Kidney (tissue), 14 donors: Measurements from ENCODE around the gene GAL3ST1. TPM values are rescaled to one million over a fixed set of nuclear protein-coding genes. Genes with fewer than 3 reads are reported as not detected.
A peak's percentile ranks its signal among the peaks of the same experiment; 100 is the strongest.

ENCODE experiments used
- DNase-seq, 5 donors: peaks; one replicate each; pipeline ENCODE4 v3.0.0-alpha.2; 2013 to 2020
- FAIRE-seq: peaks from 2 replicates; lab custom pipeline; 2012; peaks lifted over from hg19 to GRCh38; lab: Jason Lieb, UNC
- H3K27ac ChIP-seq, 2 donors: one replicate each; pipeline ENCODE4 v1.7.0; 2013; ENCODE audit warnings: low read depth in 2 of 2, low read length in 2 of 2, inconsistent platforms in 1 of 2
- H3K27me3 ChIP-seq: one replicate; pipeline ENCODE4 v1.7.1; 2013; ENCODE audit warnings: low read length, inconsistent platforms; ENCODE audit not compliant: control insufficient read depth, insufficient read depth
- H3K36me3 ChIP-seq, 3 donors: one replicate each; pipeline versions ENCODE4 v1.7.0 to v1.7.1; 2013; ENCODE audit warnings: low read length in 3 of 3, control low read depth in 1 of 3, inconsistent platforms in 1 of 3; ENCODE audit not compliant: insufficient read depth in 3 of 3, control insufficient read depth in 2 of 3
- H3K4me1 ChIP-seq, 3 donors: one replicate each; pipeline versions ENCODE4 v1.7.0 to v1.7.1; 2013; ENCODE audit warnings: low read length in 3 of 3, inconsistent platforms in 1 of 3, low read depth in 1 of 3; ENCODE audit not compliant: control insufficient read depth in 2 of 3, insufficient read depth in 2 of 3
- H3K4me3 ChIP-seq, 3 donors: one replicate each; pipeline versions ENCODE4 v1.7.0 to v1.8.1; 2013; ENCODE audit warnings: low read length in 3 of 3, control low read depth in 1 of 3, inconsistent platforms in 1 of 3
- H3K9ac ChIP-seq, 3 donors: one replicate each; pipeline versions ENCODE4 v1.7.0 to v1.7.1; 2013; ENCODE audit warnings: low read length in 3 of 3, control low read depth in 1 of 3, inconsistent platforms in 1 of 3
- H3K9me3 ChIP-seq, 3 donors: one replicate each; pipeline versions ENCODE4 v1.7.0 to v1.7.1; 2013; ENCODE audit warnings: low read length in 3 of 3, control low read depth in 1 of 3, inconsistent platforms in 1 of 3; ENCODE audit not compliant: control insufficient read depth in 2 of 3, insufficient read depth in 1 of 3
- intact Hi-C: fragments of 100-400 bp; cut with DNase I; formaldehyde crosslinking; loops from one replicate; pipeline ENCODE4 v1.11.1; 2022
- polyA plus RNA-seq: library from polyadenylated mRNA; stranded (reverse); fragments of 350-450 nt; fragmentation: Illumina TruSeq; extraction: RNeasy Lipid Tissue Mini Kit (QIAGEN cat#74804); gene quantifications from one replicate; pipeline ENCODE4 v1.2.3, GENCODE V29; 2014; ENCODE audit warnings: low read depth, low replicate concordance; ENCODE audit not compliant: insufficient read depth
- total RNA-seq: library from RNA; stranded (reverse); fragmentation: NEBNext Ultra II Directional; extraction: Animal tissue kit (Norgen Biotek cat#: 25700); gene quantifications from one replicate; pipeline ENCODE4 v1.2.1, GENCODE V29; 2021
- TF ChIP-seq, protein P1 (sequence below): IDR thresholded peaks from 3 replicates; pipeline ENCODE4 v1.5.1; 2012; ENCODE audit warnings: mild to moderate bottlenecking, moderate library complexity, borderline replicate concordance; ENCODE audit not compliant: insufficient read depth; ENCODE audit errors: extremely low read depth
- donor health status: control.
- donor health status: control.
- donor health status: control.
- donor health status: control.
- donor health status: control.
- donor health status: DM: yes; HTN: yes; CAD: no.
- donor health status: Normal renal cell carcinoma (clear cell type).

Gene GAL3ST1
- total and polyA plus RNA-seq, 2 donors from 2014 or later: 16.1 to 34.3 TPM

DNA sequence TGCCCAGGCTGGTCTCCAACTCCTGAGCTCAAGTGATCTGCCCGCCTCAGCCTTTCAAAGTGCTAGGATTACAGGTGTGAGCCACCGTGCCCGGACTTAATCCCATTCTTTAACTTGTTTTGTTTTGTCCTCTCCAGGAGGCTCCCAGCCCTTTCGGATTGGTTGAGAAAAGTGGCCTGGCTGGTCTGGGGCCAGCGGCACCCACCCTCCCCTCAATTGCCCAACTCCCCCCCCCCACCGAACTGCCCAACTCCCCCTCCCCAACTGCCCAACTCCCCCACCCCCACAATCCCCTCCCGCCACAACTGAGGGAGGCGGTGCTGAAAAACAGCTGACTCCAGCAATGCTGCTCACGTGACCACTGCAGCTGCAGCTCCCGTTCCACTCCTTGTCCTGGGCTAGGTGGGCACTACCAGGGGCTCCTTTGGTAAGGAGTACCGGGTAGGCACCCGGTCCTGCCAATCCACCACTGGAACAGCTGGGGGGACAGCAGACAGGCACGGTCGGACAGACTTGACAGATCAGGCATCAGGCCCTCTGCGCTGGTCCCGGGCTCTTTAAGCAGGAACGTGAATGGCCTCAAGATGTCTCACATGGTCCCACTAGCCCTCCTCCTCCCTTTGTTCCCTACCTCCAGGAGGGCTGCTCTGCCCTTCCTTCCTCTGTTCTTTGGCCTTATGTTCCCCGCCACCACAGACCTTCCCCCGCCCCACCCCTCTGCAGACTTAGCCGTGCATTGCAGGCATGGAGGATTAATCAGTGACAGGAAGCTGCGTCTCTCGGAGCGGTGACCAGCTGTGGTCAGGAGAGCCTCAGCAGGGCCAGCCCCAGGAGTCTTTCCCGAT is 32.2 kb upstream of the GAL3ST1 start, which contains the start of gene TCN2:
Gene TCN2, plus strand, starts transcription at position 720 of the 845 bp plus-strand sequence. CDS start 158 bp downstream, outside the sequence.
- peak within 1 kb of the TSS; percentile 70 to 75 (median 73) for H3K9ac ChIP-seq
- no peaks in the 10 kb centered on the region for H3K9me3 ChIP-seq
- H3K36me3 ChIP-seq: peaks cover 0 to 5% (median 0%) of the 10 kb centered on the region in 3 donors
- FAIRE-seq: no peak
- H3K4me1 ChIP-seq: peaks cover 3 to 23% (median 11%) of the 10 kb centered on the region in 3 donors
- no peaks in the 10 kb centered on the region for H3K27me3 ChIP-seq
- intact Hi-C loops: no loop called here
- DNase-seq: peak; percentile 91 to 94 (median 92)
- peak within 1 kb of the TSS; percentile 74 to 94 (median 80) for H3K4me3 ChIP-seq
- TF ChIP-seq, protein P1, sequence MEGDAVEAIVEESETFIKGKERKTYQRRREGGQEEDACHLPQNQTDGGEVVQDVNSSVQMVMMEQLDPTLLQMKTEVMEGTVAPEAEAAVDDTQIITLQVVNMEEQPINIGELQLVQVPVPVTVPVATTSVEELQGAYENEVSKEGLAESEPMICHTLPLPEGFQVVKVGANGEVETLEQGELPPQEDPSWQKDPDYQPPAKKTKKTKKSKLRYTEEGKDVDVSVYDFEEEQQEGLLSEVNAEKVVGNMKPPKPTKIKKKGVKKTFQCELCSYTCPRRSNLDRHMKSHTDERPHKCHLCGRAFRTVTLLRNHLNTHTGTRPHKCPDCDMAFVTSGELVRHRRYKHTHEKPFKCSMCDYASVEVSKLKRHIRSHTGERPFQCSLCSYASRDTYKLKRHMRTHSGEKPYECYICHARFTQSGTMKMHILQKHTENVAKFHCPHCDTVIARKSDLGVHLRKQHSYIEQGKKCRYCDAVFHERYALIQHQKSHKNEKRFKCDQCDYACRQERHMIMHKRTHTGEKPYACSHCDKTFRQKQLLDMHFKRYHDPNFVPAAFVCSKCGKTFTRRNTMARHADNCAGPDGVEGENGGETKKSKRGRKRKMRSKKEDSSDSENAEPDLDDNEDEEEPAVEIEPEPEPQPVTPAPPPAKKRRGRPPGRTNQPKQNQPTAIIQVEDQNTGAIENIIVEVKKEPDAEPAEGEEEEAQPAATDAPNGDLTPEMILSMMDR: no peak
- H3K27ac ChIP-seq: peak within 1 kb of the TSS; percentile 84 to 88

DNA sequence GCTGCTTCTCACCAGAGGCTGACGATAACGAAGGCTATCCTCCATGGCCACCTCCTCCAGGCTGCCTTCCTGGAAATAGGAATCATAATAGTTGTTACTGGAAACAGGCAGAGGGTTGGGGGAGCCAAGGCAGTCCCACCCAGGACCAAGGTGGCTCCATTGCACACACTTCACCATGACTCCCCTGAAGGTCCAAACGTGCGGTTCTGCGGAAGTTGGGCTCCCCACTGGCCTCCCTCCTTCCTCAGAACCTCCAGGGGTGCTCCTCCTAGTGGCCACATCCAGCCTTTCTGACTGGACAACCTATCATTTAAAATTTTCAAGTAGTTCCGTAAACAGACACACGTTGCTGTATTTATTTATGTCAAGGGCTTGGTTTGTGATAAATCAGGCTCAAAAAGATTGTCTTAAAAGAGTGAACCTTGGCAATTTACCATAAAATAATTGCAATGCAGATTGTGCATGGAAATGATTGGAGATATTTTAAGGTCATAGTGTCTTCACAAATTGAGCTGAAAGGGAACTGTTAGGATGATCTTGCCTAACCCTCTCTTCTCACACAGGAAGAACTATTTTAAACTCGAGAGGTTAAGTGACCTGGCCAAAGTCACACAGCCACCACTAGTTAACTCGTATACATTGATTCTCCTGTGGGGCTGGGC is 31.1 kb upstream of the GAL3ST1 start:
- peak overlapping the region in 1 of 3 donors; percentile 37 for H3K9ac ChIP-seq
- peak in 4 of 5 donors; percentile 21 to 67 (median 52) for DNase-seq
- no peak overlapping the region for H3K27ac ChIP-seq

DNA sequence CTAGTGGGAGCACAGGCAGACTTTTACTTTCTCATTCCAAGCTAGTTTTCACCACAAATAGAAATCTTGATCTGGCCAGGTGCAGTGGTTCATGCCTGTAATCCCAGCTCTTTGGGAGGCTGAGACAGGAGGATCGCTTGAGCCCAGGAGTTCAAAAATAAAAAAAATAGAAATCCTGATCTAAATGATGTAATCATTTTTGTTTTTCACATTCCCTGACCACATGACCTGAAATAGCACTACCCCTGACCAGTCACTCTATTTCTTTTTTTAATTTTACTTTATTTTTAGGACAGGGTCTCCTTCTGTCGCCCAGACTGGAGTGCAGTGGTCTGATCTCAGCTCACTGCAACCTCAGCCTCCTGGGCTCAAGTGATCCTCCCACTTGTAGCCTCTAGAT is 30.3 kb upstream of the GAL3ST1 start:
- no peak for FAIRE-seq
- no peaks in the 10 kb centered on the region for H3K27me3 ChIP-seq
- no peak overlapping the region for H3K4me3 ChIP-seq
- H3K4me1 ChIP-seq: peaks cover 3 to 22% (median 11%) of the 10 kb centered on the region in 3 donors
- TF ChIP-seq, protein P1: no peak
- H3K9me3 ChIP-seq: no peaks in the 10 kb centered on the region
- DNase-seq: no peak
- intact Hi-C loops: no loop called here
- no peak overlapping the region for H3K9ac ChIP-seq
- H3K27ac ChIP-seq: no peak overlapping the region
- H3K36me3 ChIP-seq: no peaks in the 10 kb centered on the region

More for the DNA sequence above, 31.1 kb upstream of the GAL3ST1 start:
- Histone ChIP-seq H3K27me3 (no peaks in the 10 kb centered on the region), H3K36me3 (no peaks in the 10 kb centered on the region), H3K4me3 (peak overlapping the region in 2 of 3 donors; percentile 74 to 94), H3K9me3 (no peaks in the 10 kb centered on the region), H3K4me1 (peaks cover 3 to 23% (median 11%) of the 10 kb centered on the region in 3 donors)
- TF ChIP-seq, protein P1: peak; percentile 55
- FAIRE-seq: no peak
- intact Hi-C loops: no loop called here
